ENCODE data around the gene SAMD1.

GRCh38 chr19:14059093-14059480, 31.5 kb downstream of the SAMD1 start:
- TF ChIP-seq REST (IDR thresholded peaks at IDR 0.05; ENCODE audit: unreplicated experiment) (no peak), CTCF (conservative IDR thresholded peaks at IDR 0.05; ENCODE audit: low read depth in 2 of 2) (peak; percentile 75 to 86), EZH2 (IDR thresholded peaks at IDR 0.05; ENCODE audit: low read depth, unreplicated experiment) (no peak), POLR2AphosphoS5 (IDR thresholded peaks at IDR 0.05; ENCODE audit: low read depth) (no peak), JUNB (IDR thresholded peaks at IDR 0.05; ENCODE audit: unreplicated experiment) (no peak), ZNF331 (CRISPR knock-in tag; IDR thresholded peaks at IDR 0.05; ENCODE audit: low read depth) (no peak), EZH2phosphoT487 (IDR thresholded peaks at IDR 0.05; ENCODE audit: unreplicated experiment) (no peak), STAT1 (IDR thresholded peaks at IDR 0.05; ENCODE audit: unreplicated experiment) (no peak), ZNF462 (CRISPR knock-in tag; IDR thresholded peaks at IDR 0.05) (no peak), NANOG (IDR thresholded peaks at IDR 0.05; ENCODE audit: borderline replicate concordance) (no peak), ZNF114 (CRISPR knock-in tag; IDR thresholded peaks at IDR 0.05) (no peak)
- TF ChIP-seq, protein P1, sequence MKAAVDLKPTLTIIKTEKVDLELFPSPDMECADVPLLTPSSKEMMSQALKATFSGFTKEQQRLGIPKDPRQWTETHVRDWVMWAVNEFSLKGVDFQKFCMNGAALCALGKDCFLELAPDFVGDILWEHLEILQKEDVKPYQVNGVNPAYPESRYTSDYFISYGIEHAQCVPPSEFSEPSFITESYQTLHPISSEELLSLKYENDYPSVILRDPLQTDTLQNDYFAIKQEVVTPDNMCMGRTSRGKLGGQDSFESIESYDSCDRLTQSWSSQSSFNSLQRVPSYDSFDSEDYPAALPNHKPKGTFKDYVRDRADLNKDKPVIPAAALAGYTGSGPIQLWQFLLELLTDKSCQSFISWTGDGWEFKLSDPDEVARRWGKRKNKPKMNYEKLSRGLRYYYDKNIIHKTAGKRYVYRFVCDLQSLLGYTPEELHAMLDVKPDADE (IDR thresholded peaks at IDR 0.05): no peak
